Stomach (tissue), 9 donors: ENCODE results near the gene C19orf33. TPM values are rescaled to one million over a fixed set of nuclear protein-coding genes. Genes with fewer than 3 reads are reported as not detected.
"Not testable (repeated sequence)": the region's sequence is repeated elsewhere in the genome, so short reads cannot be mapped to it uniquely, and the experiment has no call there.

Experiments
- DNase-seq, 2 donors: peaks; one replicate each; pipeline versions ENCODE4 v3.0.0 to v3.0.0-alpha.2; 2013 to 2019
- H3K27ac ChIP-seq, 5 donors: fragments of 200-600 bp in 4 of 5; sonication (generic) in 4 of 5; one replicate each; pipeline ENCODE4 v1.5.1; 2013 to 2019; ENCODE audit warnings: mild to moderate bottlenecking in 1 of 5, moderate library complexity in 1 of 5
- H3K27me3 ChIP-seq, 3 donors: fragments of 200-600 bp; sonication (generic); one replicate each; pipeline ENCODE4 v1.5.1; 2017 to 2019; ENCODE audit warnings: mixed run types in 1 of 3
- H3K36me3 ChIP-seq, 4 donors: fragments of 200-600 bp; sonication (generic); 1 replicate in 3 of 4; 2 replicates in 1 of 4; pipeline ENCODE4 v1.5.1; 2016 to 2019
- H3K4me1 ChIP-seq, 4 donors: fragments of 200-600 bp; sonication (generic); one replicate each; pipeline ENCODE4 v1.5.1; 2016 to 2019
- H3K4me3 ChIP-seq, 4 donors: fragments of 200-600 bp; sonication (generic) in 3 of 4; one replicate each; pipeline ENCODE4 v1.5.1; 2016 to 2019; ENCODE audit warnings: mild to moderate bottlenecking in 1 of 4
- H3K9me3 ChIP-seq, 4 donors: fragments of 200-600 bp; sonication (generic); one replicate each; pipeline ENCODE4 v1.5.1; 2016 to 2019
- EP300 ChIP-seq: sonication (generic); formaldehyde crosslinking; IDR thresholded peaks from one replicate; pipeline ENCODE4 v1.6.1; 2017; ENCODE audit warnings: antibody characterized with exemption
- POLR2A ChIP-seq, 4 donors: fragments of 450-650 bp; IDR thresholded peaks; one replicate each; pipeline ENCODE4 v1.6.1; 2016; ENCODE audit warnings: antibody characterized with exemption in 4 of 4, control low read depth in 2 of 4, mild to moderate bottlenecking in 1 of 4, moderate library complexity in 1 of 4
- POLR2AphosphoS5 ChIP-seq, 3 donors: sonication (generic); formaldehyde crosslinking; IDR thresholded peaks; one replicate each; pipeline ENCODE4 v1.6.1; 2016; ENCODE audit warnings: antibody characterized with exemption in 3 of 3
- WGBS, 5 donors: extraction: QIAGEN DNeasy Blood & Tissue Kit in 3 of 5; methylation state at CpG; one replicate each; pipeline versions ENCODE4 v1.1.5 to v1.1.7; 2013 to 2018; 5-methylcytosine and 5-hydroxymethylcytosine counted together
- intact Hi-C: fragments of 100-400 bp; cut with DNase I; formaldehyde crosslinking; loops from one replicate; pipeline ENCODE4 v1.15.1; 2023; ENCODE audit warnings: low total_unique reads
- polyA plus RNA-seq, 3 donors: library from polyadenylated mRNA; stranded (reverse); fragments of 200-250 nt; gene quantifications; one replicate each; pipeline ENCODE4 v1.2.3, GENCODE V29; 2013
- total RNA-seq, 5 donors: library from RNA; depleted of rRNA; stranded (reverse); fragments of >200 nt; gene quantifications; one replicate each; pipeline versions ENCODE4 v1.1.0 to v1.2.3, GENCODE V29; 2014 to 2016
- TF ChIP-seq, protein P1 (sequence below), 7 experiments: fragments of 450-650 bp in 4 of 7; fragments of 200-600 bp in 3 of 7; sonication (generic) in 3 of 7; IDR thresholded peaks; one replicate each; pipeline ENCODE4 v1.5.1; 2016 to 2019; ENCODE audit warnings: antibody characterized with exemption in 7 of 7, control low read depth in 2 of 7, mild to moderate bottlenecking in 1 of 7
- donor health status: healthy with polysubstance abuse.
- donor health status: Bipolar disorder and iron deficiency.
- donor health status: healthy.

C19orf33 gene
- total and polyA plus RNA-seq, 8 donors: 33.5 to 1,069 (median 286) TPM

DNA sequence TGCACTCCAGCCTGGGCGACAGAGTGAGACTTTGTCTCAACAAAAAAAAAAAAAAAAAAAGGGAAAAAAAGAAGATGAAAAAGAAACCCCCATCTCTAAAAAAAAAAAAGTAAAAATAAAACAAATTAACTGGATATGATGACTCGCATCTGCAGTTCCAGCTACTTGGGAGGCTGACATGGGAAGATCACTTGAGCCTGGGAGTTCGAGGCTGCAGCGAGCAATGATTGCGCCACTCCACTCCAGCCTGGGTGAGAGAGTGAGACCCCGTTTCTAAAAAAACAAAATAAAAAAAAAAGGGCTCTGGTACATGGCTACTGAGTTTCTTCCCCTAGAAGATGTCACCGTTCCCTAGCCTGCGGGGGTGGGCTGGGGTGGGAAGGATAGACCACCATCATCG is 29.2 kb downstream of the C19orf33 start:
- H3K36me3 ChIP-seq: peaks cover 0 to 14% (median 3%) of the 10 kb centered on the region in 4 donors
- TF ChIP-seq EP300: no peak
- no peak for TF ChIP-seq POLR2AphosphoS5 (IDR thresholded peaks at IDR 0.05)
- TF ChIP-seq, protein P1, sequence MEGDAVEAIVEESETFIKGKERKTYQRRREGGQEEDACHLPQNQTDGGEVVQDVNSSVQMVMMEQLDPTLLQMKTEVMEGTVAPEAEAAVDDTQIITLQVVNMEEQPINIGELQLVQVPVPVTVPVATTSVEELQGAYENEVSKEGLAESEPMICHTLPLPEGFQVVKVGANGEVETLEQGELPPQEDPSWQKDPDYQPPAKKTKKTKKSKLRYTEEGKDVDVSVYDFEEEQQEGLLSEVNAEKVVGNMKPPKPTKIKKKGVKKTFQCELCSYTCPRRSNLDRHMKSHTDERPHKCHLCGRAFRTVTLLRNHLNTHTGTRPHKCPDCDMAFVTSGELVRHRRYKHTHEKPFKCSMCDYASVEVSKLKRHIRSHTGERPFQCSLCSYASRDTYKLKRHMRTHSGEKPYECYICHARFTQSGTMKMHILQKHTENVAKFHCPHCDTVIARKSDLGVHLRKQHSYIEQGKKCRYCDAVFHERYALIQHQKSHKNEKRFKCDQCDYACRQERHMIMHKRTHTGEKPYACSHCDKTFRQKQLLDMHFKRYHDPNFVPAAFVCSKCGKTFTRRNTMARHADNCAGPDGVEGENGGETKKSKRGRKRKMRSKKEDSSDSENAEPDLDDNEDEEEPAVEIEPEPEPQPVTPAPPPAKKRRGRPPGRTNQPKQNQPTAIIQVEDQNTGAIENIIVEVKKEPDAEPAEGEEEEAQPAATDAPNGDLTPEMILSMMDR (IDR thresholded peaks at IDR 0.05): no peak
- no peak for TF ChIP-seq POLR2A (IDR thresholded peaks at IDR 0.05)
- H3K4me3 ChIP-seq: no peak overlapping the region
- H3K27ac ChIP-seq: no peak overlapping the region
- intact Hi-C loops: loop anchor here (5.0 kb wide), 1 partner anchor 86 kb away; no protein-coding TSS in a partner anchor
- peaks cover 7 to 19% (median 14%) of the 10 kb centered on the region in 4 donors for H3K4me1 ChIP-seq
- H3K27me3 ChIP-seq: no peaks in the 10 kb centered on the region
- no peak for DNase-seq
- WGBS, 5 donors: 86 to 94% (median 90%) methylated on average over 9 of the region's 9 CpGs
- no peaks in the 10 kb centered on the region for H3K9me3 ChIP-seq

DNA sequence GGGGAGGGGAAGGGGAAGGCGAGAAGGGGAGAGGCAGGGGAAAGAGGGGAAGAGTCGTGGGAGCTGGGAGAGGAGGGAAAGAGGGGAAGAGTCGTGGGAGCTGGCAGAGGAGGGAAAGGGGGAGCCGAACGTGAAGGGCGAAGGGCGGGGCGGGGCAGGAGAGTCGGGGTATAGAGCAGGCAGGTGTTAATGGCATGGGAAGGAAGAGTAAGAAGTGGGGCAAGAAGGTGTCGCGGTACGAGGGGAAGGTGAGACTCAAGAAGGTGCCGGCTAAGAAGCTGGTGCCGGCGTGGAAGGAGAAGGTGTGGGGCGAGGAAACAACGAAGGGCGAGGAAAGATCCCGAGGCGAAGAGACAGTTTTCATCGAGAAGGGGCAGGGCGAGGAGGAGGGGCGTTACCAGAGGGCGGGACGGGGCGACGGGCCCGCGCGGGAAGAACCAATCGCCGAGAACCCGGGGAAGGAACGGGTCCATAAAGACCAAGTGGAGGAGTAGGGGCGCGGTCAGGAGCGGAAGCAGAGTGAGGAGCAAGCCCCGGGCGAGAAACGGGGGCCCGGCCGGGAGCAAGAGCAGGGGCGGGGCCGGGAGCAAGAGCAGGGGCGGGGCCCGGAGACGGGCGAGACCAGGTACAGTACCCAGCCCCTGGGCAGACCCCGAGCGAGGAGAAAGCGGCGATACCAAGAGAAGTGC is 32.0 kb downstream of the C19orf33 start:
- peak; percentile 97 to 98 for DNase-seq
- Histone ChIP-seq H3K27ac (peak overlapping the region; percentile 91 to 98 (median 97)), H3K36me3 (peaks cover 0 to 21% (median 0%) of the 10 kb centered on the region in 4 donors), H3K4me3 (peak overlapping the region; percentile 61 to 79 (median 69)), H3K9me3 (no peaks in the 10 kb centered on the region), H3K27me3 (no peaks in the 10 kb centered on the region), H3K4me1 (peaks cover 7 to 27% (median 17%) of the 10 kb centered on the region in 4 donors)
- TF ChIP-seq, protein P1 (IDR thresholded peaks at IDR 0.05): no peak
- TF ChIP-seq POLR2A (IDR thresholded peaks at IDR 0.05) (no peak), EP300 (no peak), POLR2AphosphoS5 (IDR thresholded peaks at IDR 0.05) (peak; percentile 66 to 90 (median 73))
- intact Hi-C loops: no loop called here
- 0 to 1% (median 1%) methylated on average over 46 to 52 of the region's 52 CpGs for WGBS, 5 donors

DNA sequence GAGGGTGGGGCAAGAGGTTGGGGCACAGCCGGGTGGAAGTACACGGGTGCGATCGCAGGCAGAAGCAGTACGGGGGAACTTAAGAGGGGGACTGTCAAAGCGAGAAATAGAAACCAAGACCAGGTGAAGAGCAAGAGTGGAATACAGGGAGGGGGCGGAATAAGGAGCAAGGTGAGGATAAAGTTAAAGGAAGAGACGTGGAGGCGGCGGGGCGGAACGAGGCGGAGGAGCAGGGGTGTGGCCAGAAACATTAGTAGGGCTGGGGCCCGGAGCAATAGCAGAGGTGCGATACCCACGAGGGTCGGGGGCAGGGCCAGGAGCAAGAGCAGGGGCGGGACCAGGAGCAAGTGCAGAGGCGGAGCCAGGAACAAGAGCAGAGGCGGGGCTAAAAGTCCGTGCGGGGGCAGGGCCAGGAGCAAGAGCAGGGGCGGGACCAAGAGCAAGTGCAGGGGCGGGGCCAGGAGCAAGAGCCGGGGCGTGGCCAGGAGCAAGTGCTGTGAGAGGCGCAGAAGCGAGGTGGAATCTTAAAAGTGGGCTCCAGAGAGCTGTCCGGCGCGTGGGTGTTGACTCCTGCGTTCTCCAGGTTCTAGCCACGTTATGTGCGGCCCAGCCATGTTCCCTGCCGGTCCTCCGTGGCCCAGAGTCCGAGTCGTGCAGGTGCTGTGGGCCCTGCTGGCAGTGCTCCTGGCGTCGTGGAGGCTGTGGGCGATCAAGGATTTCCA is 32.7 kb downstream of the C19orf33 start:
- Histone ChIP-seq H3K4me1 (peaks cover 7 to 27% (median 17%) of the 10 kb centered on the region in 4 donors), H3K36me3 (peaks cover 0 to 24% (median 0%) of the 10 kb centered on the region in 4 donors), H3K27ac (peak overlapping the region; percentile 91 to 98 (median 97)), H3K27me3 (no peaks in the 10 kb centered on the region), H3K9me3 (no peaks in the 10 kb centered on the region), H3K4me3 (peak overlapping the region; percentile 61 to 79 (median 69))
- peak; percentile 98 for DNase-seq
- intact Hi-C loops: no loop called here
- no peak for TF ChIP-seq POLR2A (IDR thresholded peaks at IDR 0.05)
- peak in 1 of 3 donors; percentile 10 for TF ChIP-seq POLR2AphosphoS5 (IDR thresholded peaks at IDR 0.05)
- 1 to 6% (median 3%) methylated on average over 41 of the region's 41 CpGs for WGBS, 5 donors

DNA sequence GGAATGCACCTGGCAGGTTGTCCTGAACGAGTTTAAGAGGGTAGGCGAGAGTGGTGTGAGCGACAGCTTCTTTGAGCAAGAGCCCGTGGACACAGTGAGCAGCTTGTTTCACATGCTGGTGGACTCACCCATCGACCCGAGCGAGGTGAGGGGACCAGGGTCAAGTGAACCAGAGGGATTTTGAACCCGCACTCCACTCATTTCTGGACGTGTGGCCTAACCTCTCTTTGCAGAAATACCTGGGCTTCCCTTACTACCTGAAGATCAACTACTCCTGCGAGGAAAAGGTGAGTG is 33.3 kb downstream of the C19orf33 start:
- TF ChIP-seq, protein P1 (IDR thresholded peaks at IDR 0.05): no peak
- TF ChIP-seq POLR2A (IDR thresholded peaks at IDR 0.05) (no peak), POLR2AphosphoS5 (IDR thresholded peaks at IDR 0.05) (no peak), EP300 (no peak)
- Histone ChIP-seq H3K36me3 (peaks cover 0 to 24% (median 0%) of the 10 kb centered on the region in 4 donors), H3K27ac (peak overlapping the region; percentile 91 to 98 (median 97)), H3K9me3 (no peaks in the 10 kb centered on the region), H3K27me3 (no peaks in the 10 kb centered on the region), H3K4me1 (peaks cover 7 to 27% (median 17%) of the 10 kb centered on the region in 4 donors), H3K4me3 (peak overlapping the region; percentile 61 to 79 (median 69))
- DNase-seq: no peak
- 52 to 64% (median 57%) methylated on average over 8 to 10 of the region's 10 CpGs for WGBS, 5 donors
- intact Hi-C loops: no loop called here

DNA sequence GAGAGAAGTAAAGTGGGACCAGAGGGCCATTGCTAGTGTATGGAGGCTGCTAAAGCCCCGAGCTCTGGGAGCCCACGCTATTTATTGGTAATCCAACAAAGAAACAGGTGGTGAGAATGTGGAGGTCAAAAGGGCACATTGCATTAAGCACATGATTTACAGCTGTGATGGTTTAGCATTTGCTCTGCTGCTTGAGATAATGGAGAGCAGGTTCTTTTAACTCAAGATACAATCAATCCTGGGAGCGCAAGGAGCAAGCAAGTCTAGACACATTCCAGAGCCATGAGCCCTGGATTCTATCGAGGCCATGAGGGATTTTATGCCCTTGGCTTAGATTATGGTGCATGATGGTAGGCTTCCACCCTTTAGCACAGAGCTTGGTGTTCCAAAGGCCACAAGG is 35.0 kb downstream of the C19orf33 start:
- Histone ChIP-seq H3K4me1 (peaks cover 7 to 27% (median 17%) of the 10 kb centered on the region in 4 donors), H3K36me3 (peaks cover 0 to 38% (median 2%) of the 10 kb centered on the region in 4 donors)
- H3K27me3 ChIP-seq, intact Hi-C loops, H3K9me3 ChIP-seq, H3K27ac ChIP-seq, DNase-seq, H3K4me3 ChIP-seq: not testable (repeated sequence)
- WGBS, 5 donors: 55 to 64% (median 56%) methylated on average over 4 of the region's 4 CpGs
